Heart left ventricle (tissue), 16 donors: ENCODE measurements around the gene HNRNPAB. TPM values are rescaled to one million over a fixed set of nuclear protein-coding genes. Genes with fewer than 3 reads are reported as not detected.

Source experiments
- ATAC-seq, 4 donors: fragments of 200-7000 bp; cut with Tn5 transposase; one replicate each; pipeline ENCODE4 v1.9.1; 2020 to 2022; ENCODE audit warnings: moderate library complexity in 4 of 4, mild to moderate bottlenecking in 3 of 4, moderate number of reproducible peaks in 1 of 4
- DNase-seq, 5 donors: peaks; one replicate each; pipeline ENCODE4 v3.0.0-alpha.2; 2020
- H3K27ac ChIP-seq, 12 donors: fragments of 200-600 bp; sonication (generic) in 4 of 12; one replicate each; pipeline versions ENCODE4 v1.5.0 to v1.8.0; 2016 to 2022; ENCODE audit warnings: mild to moderate bottlenecking in 2 of 12
- H3K27me3 ChIP-seq, 9 donors: fragments of 200-600 bp; sonication (generic) in 2 of 9; one replicate each; pipeline versions ENCODE4 v1.5.1 to v1.8.0; 2016 to 2022; ENCODE audit warnings: mild to moderate bottlenecking in 3 of 9
- H3K36me3 ChIP-seq, 9 donors: fragments of 200-600 bp; sonication (generic) in 2 of 9; one replicate each; pipeline versions ENCODE4 v1.5.0 to v1.8.0; 2018 to 2022; ENCODE audit warnings: mild to moderate bottlenecking in 2 of 9
- H3K4me1 ChIP-seq, 12 donors: fragments of 200-600 bp; sonication (generic) in 4 of 12; one replicate each; pipeline versions ENCODE4 v1.5.0 to v1.8.0; 2016 to 2022; ENCODE audit warnings: mild to moderate bottlenecking in 3 of 12
- H3K4me3 ChIP-seq, 12 donors: fragments of 200-600 bp; sonication (generic) in 4 of 12; one replicate each; pipeline versions ENCODE4 v1.5.0 to v1.8.0; 2017 to 2022; ENCODE audit warnings: mild to moderate bottlenecking in 9 of 12, moderate library complexity in 4 of 12
- H3K9me3 ChIP-seq, 12 donors: fragments of 200-600 bp; sonication (generic) in 4 of 12; one replicate each; pipeline versions ENCODE4 v1.5.0 to v1.8.0; 2016 to 2022; ENCODE audit warnings: mild to moderate bottlenecking in 1 of 12
- POLR2A ChIP-seq, 2 donors: fragments of 450-650 bp; IDR thresholded peaks; one replicate each; pipeline ENCODE4 v1.6.1; 2017; ENCODE audit warnings: antibody characterized with exemption in 2 of 2, mild to moderate bottlenecking in 2 of 2, moderate library complexity in 2 of 2
- WGBS, 4 donors: extraction: QIAGEN DNeasy Blood & Tissue Kit in 2 of 4; methylation state at CpG; one replicate each; pipeline versions ENCODE4 v1.1.5 to v1.1.7; 2013 to 2018; 5-methylcytosine and 5-hydroxymethylcytosine counted together
- intact Hi-C, 10 donors: fragments of 100-400 bp; cut with DNase I; formaldehyde crosslinking; loops; one replicate each; pipeline versions ENCODE4 v1.11.1 to v1.14.2; 2022
- polyA plus RNA-seq, 2 donors: library from polyadenylated mRNA; stranded (reverse); fragments of 200-250 nt; gene quantifications; one replicate each; pipeline ENCODE4 v1.2.3, GENCODE V29; 2013
- total RNA-seq, 9 donors: library from RNA; depleted of rRNA in 2 of 9; stranded (reverse); fragments of >200 nt in 2 of 9; fragmentation: NEBNext Ultra II Directional in 3 of 9; extraction: Animal tissue kit (Norgen Biotek cat#: 25700) in 3 of 9; gene quantifications; one replicate each; pipeline versions ENCODE4 v1.1.0 to v1.2.4, GENCODE V29; 2016 to 2023
- TF ChIP-seq, protein P1 (sequence below), 12 donors: fragments of 200-600 bp; sonication (generic) in 4 of 12; IDR thresholded peaks; one replicate each; pipeline versions ENCODE4 v1.5.0 to v1.8.0; 2018 to 2022; ENCODE audit warnings: antibody characterized with exemption in 12 of 12, mild to moderate bottlenecking in 5 of 12
- donor health status: ischemic (EF 13 %, LVEDD 7.1; RV severe dilation, severe dysfunction).
- donor health status: healthy with polysubstance abuse.
- donor health status: DM: no; HTN: yes; CAD: no.
- donor health status: DM: no; HTN: no; CAD: no.
- donor health status: ischemic (EF 25% LVEDD 6.9; RV normal size, moderate dysfunction).
- donor health status: ischemic (EF 25% LVEDD 5.7; RV mildly dilated, moderate dysfunction).
- donor health status: healthy.
- donor health status: DM: yes; HTN: yes; CAD: no.
- donor health status: ischemic (EF 35%, LVEDD 5.7; RV mildly dilated, moderate dysfunction).
- donor health status: nonischemic (EF 11% LVEDD 7.7; RV severe dilation, severe dysfunction).
- donor health status: DM: yes; HTN: yes; CAD: no.
- donor health status: PGD.
- donor health status: ischemic (EF 29% LVEDD 5.4; RV normal size, mild dysfunction).
- donor health status: nonischemic (EF 23%, LVEDD 6.1; RV moderate dilation, normal function).

HNRNPAB gene
- total and polyA plus RNA-seq, 11 donors = 64.2 to 150 (median 86.6) TPM

DNA sequence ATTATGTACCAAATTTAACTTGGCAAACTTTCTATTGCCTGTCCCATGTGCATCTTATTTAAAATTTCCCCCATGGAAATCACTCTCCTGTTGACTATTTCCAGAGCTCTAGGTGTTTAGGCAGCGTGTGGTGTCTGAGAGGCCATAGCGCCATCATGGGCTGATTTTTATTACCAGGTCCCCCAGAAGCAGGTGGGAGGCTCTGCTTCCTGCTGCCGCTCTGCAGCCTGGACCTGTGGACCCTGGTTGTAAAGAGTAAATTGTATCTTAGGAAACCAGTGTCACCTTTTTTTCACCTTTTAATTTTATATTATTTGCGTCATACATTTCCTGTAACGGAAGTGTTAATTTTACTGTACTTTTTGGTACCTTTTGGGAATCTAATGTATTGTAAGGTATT, 6.4 kb downstream of the HNRNPAB start:
- Histone ChIP-seq H3K27me3 (no peaks in the 10 kb centered on the region), H3K27ac (no peak overlapping the region), H3K36me3 (peaks cover 7 to 100% (median 96%) of the 10 kb centered on the region in 9 donors), H3K4me3 (no peak overlapping the region), H3K9me3 (no peaks in the 10 kb centered on the region), H3K4me1 (peaks cover 7 to 50% (median 23%) of the 10 kb centered on the region in 12 donors)
- no peak for ATAC-seq
- 89 to 94% (median 93%) methylated on average over 5 of the region's 5 CpGs for WGBS, 4 donors
- DNase-seq = peak in 1 of 5 donors; percentile 8
- intact Hi-C loops = no loop called here
- no peak for TF ChIP-seq POLR2A (IDR thresholded peaks at IDR 0.05)
- TF ChIP-seq, protein P1, sequence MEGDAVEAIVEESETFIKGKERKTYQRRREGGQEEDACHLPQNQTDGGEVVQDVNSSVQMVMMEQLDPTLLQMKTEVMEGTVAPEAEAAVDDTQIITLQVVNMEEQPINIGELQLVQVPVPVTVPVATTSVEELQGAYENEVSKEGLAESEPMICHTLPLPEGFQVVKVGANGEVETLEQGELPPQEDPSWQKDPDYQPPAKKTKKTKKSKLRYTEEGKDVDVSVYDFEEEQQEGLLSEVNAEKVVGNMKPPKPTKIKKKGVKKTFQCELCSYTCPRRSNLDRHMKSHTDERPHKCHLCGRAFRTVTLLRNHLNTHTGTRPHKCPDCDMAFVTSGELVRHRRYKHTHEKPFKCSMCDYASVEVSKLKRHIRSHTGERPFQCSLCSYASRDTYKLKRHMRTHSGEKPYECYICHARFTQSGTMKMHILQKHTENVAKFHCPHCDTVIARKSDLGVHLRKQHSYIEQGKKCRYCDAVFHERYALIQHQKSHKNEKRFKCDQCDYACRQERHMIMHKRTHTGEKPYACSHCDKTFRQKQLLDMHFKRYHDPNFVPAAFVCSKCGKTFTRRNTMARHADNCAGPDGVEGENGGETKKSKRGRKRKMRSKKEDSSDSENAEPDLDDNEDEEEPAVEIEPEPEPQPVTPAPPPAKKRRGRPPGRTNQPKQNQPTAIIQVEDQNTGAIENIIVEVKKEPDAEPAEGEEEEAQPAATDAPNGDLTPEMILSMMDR (IDR thresholded peaks at IDR 0.05) = no peak

DNA sequence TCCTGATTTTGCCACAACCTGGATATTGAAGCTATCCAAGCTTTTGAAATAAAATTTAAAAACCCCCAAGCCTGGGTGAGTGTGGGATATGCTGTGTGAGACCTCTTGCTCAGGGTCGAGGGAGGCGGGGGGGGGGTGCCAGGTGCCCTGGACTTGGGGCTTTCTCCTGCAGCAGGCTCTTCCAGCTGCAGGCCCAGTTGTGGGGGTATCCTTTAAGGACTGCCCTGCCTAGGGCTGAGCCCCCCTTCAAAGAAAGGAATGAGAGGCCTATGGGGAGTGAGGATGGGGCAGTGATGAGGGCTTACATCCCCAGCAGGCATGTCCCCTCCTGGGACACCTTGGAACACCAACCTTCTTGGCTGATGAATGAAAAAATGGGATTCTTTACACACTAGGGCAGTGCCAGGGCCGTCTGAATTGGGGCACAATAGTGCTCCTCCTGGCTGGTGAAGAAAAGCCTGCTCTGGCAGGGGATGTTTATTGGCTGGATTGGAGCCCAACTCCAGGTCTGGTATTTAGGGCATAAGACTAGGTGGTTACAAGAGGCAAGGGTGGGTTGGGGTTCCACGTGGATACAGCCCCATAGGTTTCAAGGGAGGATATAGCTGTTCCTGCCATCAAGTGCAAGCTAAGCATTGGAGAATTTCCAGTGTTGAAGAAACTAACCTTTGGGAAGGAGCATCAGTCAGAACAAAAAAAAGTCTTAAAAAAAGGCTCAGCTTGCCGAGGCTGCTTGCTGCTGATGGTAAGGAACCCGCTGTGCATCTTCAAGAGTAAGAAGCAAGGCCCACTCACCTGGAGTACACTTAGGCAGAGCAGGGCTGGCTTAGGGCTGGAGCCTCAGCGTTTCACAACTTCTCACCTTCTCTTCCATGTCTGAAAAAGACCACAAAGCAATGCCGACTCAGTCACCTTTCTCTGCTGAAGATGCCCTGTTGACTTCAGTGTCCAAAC, 7.0 kb downstream of the HNRNPAB start:
- WGBS, 4 donors = 69 to 77% (median 73%) methylated on average over 8 of the region's 8 CpGs

DNA sequence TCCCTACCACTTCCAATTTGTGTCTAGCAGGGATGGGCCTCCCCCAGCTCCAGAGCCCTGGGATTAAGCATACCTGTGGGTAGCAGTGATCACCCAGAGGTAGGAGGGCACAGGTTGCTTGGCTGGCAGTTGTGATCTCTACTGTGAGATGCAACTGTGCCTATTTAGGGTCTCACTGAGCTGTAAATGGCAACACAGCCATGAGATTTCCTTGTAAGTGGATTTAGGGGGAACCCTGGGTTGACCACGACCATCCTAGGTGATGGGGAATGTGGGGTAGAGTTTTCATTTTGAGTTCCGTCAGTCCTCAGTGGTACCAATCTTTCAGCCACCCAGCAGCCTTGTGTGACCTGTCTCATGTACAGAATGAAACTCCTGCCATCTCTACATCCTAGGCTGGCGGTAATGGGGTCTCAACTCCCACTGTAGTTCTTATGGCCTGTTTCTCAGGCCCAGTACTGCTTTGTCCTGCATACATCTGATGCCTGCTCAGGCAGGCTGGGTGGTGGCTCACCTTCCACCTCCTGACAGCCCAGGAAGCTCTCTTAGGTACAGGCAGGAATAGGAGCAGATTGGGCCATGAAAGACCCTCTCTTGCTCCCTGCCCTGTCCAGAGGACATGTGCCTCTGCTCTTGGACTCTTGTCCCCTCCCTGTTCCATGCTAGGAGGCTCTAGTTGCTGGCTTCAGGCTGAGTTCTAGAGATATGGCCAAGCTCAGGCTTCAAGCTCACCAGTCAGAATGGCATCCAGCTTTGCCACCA, 8.1 kb downstream of the HNRNPAB start:
- TF ChIP-seq, protein P1 (IDR thresholded peaks at IDR 0.05) = no peak
- no peak for TF ChIP-seq POLR2A (IDR thresholded peaks at IDR 0.05)
- no peaks in the 10 kb centered on the region for H3K9me3 ChIP-seq
- no peak overlapping the region for H3K4me3 ChIP-seq
- H3K4me1 ChIP-seq = peaks cover 0 to 46% (median 6%) of the 10 kb centered on the region in 12 donors
- H3K27me3 ChIP-seq = no peaks in the 10 kb centered on the region
- H3K36me3 ChIP-seq = peaks cover 7 to 100% (median 98%) of the 10 kb centered on the region in 9 donors
- intact Hi-C loops = no loop called here
- 84 to 91% (median 87%) methylated on average over 2 to 3 of the region's 3 CpGs for WGBS, 4 donors
- no peak overlapping the region for H3K27ac ChIP-seq
- no peak for ATAC-seq
- DNase-seq = no peak

More for the DNA sequence above, 7.0 kb downstream of the HNRNPAB start:
- TF ChIP-seq, protein P1 (IDR thresholded peaks at IDR 0.05) = no peak
- Histone ChIP-seq H3K9me3 (no peaks in the 10 kb centered on the region), H3K36me3 (peaks cover 7 to 100% (median 99%) of the 10 kb centered on the region in 9 donors), H3K4me3 (no peak overlapping the region), H3K27me3 (no peaks in the 10 kb centered on the region), H3K4me1 (peaks cover under 1 to 50% (median 16%) of the 10 kb centered on the region in 12 donors), H3K27ac (no peak overlapping the region)
- intact Hi-C loops = no loop called here
- ATAC-seq (no peak), DNase-seq (no peak)

DNA sequence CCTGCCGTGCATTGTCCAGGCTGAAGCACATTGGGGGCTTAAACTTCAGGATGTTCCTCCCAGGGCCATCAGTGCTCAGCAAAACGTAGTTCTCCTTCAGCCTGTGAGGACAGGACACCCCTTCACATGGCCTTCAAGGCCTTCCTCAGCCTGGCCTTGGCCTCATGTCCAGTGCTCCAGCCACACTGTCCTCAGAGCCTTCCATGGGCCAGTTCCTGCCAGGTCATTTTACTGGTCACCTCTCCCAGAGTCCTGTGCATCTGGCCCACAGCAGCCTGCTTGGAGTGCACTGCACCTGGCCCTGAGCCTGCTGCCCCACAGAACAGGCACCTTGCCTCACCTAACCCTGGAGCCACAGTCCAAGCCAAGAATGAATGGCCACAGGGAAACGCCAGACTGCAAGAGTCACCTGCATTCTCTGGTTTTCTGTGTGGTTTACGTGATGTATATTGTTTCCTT, 8.7 kb downstream of the HNRNPAB start:
- TF ChIP-seq POLR2A (IDR thresholded peaks at IDR 0.05) = no peak
- TF ChIP-seq, protein P1 (IDR thresholded peaks at IDR 0.05) = no peak
- ATAC-seq (peak in 1 of 4 donors; percentile 5), DNase-seq (peak in 1 of 5 donors; percentile 15)
- Histone ChIP-seq H3K4me1 (peaks cover 0 to 40% (median 3%) of the 10 kb centered on the region in 12 donors), H3K4me3 (no peak overlapping the region), H3K27me3 (no peaks in the 10 kb centered on the region), H3K36me3 (peaks cover 7 to 100% (median 92%) of the 10 kb centered on the region in 9 donors), H3K9me3 (no peaks in the 10 kb centered on the region), H3K27ac (no peak overlapping the region)
- 63 to 79% (median 69%) methylated on average over 4 of the region's 4 CpGs for WGBS, 4 donors
- intact Hi-C loops = no loop called here
